Stimulated activated CD8-positive, alpha-beta memory T cell treated with anti-CD3 and anti-CD28 coated beads, Interleukin-4, amount 100 ng/mL, for 24 hours (primary cell): ENCODE measurements around the gene IARS2.
"Not testable (repeated sequence)": the region's sequence is repeated elsewhere in the genome, so short reads cannot be mapped to it uniquely, and the experiment has no call there.

Experiments used
- DNase-seq: peaks from one replicate; pipeline ENCODE4 v3.0.0-alpha.2; 2020; ENCODE audit warnings: low read depth

The IARS2 gene

DNA sequence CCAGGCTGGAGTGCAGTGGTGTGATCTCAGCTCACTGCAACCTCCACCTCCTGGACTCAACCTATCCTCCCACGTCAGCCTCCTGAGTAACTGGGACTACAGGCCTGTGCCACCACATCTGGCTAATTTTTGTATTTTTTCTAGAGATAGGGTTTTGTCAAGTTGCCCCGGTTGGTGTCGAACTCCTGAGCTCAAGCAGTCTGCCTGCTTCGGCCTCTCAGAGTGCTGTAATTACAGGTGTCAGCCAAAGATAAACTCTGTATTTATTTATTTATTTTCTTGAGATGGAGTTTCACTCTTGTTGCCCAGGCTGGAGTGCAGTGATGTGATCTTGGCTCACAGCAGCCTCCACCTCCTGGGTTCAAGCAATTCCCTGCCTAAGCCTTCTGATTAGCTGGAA, 18.7 kb downstream of the IARS2 start:
- DNase-seq = not testable (repeated sequence)

DNA sequence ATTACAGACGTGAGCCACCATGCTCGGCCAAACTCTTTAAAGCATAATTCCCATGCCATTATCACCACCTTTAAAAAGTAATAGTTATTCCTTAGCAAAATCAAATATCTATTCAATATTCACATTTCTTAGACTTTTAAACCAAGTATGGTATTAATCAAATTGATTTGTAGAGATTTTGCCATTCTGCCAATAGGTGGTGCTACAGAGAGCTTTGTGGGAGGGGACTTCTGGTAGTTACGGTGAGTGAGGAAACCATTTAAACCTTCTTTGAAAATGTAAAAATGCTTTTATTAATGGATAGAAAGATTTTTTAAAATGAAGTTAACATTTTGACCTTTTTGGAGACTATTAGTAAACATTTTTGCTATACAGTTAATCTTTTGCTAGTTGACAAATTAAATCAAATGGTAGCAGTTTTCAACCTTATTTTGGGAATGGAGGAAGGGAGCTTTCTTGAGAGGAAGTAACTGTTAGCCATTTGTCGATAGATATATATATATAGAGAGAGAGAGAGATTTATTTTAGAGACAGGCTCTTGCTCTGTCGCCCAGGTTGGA, 19.3 kb downstream of the IARS2 start:
- no peak for DNase-seq

DNA sequence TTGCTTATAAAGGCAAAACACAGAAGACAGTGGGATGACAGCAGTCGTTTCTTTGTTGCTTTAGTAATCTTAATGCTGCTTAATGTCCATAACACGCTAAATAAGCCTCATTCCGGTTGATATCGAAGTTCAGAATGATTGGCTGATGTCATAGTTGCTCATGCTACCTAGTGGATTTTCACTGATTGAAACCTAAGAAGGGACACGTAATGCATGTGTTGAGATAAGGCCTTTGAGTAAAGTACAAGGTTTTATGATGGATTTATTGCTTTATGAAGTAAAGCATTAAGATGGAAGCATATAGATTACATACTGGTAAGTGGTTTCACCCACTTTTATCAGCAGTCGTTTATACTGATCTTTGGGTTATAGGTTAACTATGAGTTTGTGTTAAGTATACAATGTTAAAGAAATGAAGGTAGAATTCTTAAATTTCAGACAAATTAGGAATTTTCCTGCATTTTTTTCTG, 25.1 kb downstream of the IARS2 start:
- no peak for DNase-seq

DNA sequence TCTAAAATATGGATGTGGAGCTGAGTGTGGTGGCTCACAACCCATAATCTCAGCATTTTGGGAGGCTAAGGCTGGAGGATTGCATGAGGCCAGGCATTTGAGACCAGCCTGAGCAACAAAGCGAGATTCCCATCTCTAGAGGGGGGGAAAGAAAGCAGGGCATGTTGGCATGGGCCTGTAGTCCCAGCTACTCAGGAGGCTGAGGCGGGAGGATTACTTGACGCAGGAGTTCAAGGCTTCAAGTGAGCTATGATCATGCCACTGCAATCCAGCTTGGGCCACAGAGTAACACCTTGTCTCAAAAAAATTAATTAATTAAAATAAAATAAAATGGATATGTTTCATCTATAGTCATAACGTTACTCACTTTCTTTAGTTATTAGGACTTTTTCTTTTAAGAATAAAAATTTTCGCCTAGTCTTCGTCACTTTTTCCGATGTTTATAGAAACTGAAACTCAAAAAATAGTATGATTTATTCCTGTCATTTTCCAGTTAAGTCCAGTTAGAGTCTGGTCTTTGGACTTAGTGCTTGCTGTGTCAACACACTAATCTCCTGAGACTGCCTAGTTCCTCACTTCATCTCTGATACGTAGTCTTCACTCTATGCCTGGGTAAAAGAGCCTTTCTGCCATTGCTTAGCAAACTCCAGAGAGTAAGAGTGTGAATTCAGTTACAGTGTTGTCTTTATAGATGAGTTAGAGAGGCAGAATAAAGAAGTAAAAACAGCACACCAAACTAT, 28.0 kb downstream of the IARS2 start:
- DNase-seq = no peak

DNA sequence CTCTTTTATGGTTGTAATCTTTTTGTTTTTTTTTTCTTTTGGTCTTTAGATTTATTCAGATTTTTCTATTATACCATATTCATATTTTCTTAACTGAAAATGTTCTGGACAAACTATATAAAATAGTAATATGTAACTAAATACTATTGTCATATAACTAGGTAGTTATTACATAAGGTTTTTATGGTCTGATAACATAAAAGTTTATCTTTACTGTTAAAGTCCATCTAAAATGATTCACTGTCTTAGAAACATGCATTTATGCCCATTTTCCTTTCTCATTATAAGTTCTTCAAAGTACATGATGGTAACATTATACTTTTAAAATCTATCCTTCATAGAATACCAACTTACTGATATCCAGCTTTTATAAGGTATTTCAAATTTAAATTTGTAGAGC, 29.1 kb downstream of the IARS2 start:
- DNase-seq = no peak

DNA sequence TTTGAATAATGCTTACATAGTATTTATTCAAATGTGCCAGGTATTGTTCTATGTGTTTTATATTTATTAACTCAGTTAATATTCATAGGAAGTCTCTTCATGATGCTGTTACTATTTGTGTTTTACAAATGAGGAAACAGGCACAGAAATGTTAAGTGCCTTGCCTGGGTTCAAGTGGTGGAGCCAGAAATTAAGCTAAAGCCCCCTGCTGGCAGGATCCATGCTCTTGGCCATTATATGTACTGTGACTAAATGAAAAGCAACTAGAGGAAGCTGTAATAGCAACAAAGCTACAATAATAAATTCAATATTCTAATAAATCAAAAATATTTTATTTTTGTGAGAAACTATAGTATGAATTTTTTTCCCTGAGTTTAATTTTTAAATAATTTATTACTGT, 30.0 kb downstream of the IARS2 start:
- no peak for DNase-seq

DNA sequence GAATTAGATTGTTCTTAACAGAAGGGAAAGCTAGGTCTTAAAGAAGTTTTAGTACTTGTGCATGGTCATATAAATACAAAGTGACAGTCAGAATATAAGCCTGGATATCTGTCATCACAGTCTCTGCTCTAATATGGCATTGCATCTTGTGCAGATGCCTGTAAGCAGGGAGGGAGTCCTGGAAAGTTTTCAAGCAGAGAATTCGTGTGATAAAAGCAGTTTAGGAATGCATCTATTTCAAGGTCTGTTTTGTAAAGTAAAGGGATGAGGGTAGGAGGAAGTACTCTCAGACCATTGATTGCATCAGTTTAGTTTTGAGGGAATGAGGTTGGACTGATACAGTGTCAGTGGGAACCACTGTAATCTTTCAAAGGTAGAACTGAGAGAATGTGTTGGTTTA, 30.6 kb downstream of the IARS2 start:
- DNase-seq = no peak

DNA sequence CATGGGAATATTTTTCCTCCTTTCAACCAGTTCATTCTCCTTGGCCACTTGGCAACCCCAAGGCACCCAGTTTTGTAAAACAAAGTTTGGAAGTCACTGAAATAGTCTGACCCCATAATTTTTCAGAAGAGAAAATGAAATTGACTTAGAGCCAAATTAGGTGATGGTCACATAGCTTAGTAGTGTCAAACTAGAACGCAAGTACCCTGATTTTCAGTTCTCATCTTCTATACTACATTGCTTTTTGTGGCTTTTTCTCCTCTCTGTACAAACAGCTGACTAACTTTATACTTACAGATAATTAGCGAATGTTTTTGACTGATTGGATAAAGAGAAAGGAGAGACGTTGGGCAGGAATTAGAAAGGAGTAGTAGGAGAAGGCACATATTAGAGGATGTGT, 33.1 kb downstream of the IARS2 start:
- DNase-seq = no peak

DNA sequence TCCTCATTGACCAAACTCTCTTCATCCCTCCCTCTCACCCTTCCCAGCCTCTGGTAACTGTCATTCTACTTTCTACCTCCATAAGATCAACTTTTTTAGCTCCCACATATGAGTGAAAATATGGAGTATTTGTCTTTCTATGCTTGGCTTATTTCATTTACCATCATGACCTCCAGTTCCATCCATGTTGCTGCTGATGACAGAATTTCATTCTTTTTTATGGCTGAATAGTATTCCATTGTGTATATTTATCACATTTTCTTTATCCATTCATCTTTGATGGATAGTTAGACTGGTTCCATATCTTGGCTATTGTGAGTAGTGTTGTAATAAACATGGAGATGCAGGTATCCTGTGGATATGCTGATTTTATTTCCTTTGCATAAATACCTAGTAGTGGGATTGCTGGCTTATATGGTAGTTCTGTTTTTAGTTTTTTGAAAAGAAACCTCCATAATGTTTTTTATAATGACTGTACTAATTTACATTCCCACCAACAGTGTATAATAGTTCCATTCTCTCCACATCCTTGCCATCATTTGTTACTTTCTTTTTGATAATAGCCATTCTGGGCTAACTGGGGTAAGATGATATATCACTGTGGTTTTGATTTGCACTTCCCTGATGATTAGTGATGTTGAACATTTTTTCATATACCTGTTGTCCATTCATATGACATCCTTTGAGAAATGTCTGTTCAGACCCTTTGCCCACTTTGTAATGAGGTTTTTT, 35.7 kb downstream of the IARS2 start:
- DNase-seq = no peak

DNA sequence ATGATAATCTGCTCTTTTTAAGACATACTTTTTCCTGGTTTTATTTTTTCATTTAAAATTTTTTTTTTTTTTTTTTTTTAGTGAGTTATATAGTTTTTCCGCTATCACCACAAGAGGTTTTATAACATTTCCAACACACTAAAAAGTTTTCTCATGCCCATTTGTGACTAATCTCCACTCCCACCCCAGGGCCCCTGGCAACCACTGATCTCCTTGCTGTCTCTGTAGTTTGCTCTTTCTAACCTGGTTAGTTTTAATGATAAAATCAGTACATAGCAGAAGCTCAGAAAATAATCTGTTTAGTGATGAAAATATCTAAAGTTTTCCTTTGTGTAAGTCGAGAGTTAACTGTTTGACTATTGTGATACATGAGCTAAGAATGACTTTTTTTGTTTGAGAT, 41.8 kb downstream of the IARS2 start:
- DNase-seq = no peak

DNA sequence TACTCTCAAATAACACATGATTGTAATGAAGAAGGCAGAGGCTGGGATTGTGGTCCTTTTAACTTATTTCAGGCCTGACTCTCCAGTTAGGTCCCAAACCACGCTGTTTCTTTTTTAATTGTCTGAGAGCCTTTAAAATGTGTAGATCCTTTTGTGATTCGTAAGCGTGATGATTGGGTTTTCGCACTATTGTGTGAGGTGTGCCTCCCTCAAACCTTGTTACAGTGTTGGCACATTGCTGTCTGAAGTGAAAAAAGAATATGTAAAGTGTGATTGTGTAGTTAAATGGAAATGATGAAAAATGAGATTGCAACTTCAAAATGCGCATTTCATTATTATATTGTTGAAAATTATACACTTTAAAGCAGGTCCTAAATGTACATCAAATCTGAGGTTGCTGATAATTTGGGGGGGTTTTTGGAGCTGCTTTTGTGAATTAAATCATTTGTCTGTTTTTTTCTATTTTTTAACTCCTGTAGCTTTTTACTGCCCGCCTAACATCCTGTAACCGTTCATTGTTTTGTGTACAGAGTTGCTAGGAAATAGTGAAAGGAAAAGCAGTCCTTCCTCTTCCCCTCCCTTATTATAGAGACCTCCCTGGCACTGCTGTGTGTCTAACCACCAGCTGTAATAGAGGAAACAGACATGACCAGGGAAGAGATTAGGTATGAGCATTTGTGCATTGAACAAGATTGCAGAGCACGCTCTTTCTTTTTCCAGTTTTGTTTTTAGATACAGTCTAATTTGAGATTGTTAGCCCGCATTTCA, 43.3 kb downstream of the IARS2 start:
- no peak for DNase-seq

DNA sequence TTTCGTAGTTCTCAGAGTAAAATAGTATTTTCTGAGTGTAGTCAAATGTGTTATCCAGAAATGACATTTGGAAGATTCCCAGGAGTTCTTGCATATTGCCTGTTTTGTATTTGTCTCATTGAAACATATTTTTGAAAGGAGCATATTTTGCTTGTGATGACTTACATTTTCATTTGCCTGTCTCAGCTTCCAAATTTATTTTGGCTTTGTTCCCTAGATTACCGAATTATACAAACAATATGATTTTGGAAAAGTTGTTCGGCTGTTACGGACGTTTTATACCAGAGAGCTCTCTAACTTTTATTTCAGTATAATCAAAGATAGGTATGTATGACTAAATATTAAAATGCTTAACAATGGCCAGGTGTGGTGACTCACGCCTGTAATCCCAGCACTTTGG, 46.0 kb downstream of the IARS2 start:
- no peak for DNase-seq

DNA sequence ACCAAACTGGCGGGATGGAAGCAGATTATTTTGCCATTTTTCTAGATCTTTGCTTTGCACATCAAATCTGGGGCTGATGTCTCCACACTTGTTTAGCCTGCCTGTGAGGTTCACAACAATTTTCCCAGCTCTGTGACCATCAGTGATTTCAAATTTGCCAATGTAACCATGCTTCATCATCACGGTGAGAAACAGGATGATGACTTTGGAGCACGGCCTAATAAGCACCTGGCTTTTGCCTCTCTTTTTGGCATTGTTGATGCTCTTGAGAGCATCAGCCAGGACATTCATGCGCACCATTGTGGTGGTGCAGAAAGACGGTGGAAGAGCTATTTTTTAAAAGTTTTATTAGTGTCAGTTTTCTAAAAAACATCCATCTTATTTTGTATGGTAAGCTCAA, 50.1 kb downstream of the IARS2 start:
- DNase-seq = no peak

DNA sequence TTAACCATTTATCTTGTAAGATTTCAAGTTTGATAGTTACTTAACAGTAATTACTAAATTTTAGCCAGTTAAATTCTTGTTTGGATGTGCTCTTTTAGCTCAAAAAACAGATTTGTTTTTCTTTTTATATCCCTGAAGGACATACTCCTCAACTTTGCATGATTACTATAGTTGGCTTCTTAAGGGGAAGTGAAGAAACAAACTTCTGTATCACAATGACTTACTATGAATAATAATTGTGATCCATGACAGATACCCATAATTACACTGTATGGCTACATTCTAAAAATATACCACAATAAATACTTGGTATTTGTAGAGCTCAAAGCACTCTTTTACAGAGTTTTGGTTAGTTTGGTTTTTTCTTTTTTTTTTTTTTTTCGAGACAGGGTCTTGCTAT, 55.8 kb downstream of the IARS2 start:
- DNase-seq = no peak

DNA sequence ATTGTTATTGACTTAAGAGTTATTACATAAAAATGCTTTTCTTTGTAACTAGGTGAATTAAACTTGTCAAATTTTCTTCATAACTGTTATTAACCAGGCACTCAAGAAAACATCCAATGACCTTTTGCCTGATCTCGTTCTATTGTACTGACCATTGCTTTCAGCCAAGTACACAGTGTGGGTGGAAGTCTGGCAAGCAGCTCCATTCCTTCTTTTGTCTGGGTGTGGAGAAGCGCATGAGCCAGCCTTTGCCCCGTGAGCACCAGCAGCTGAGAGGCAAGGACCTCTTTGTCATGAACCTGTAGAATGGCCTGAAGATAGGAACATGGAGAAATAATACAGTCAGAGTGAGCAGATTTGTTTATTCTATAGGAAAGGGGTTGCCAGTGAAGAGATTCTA, 57.5 kb downstream of the IARS2 start:
- no peak for DNase-seq

DNA sequence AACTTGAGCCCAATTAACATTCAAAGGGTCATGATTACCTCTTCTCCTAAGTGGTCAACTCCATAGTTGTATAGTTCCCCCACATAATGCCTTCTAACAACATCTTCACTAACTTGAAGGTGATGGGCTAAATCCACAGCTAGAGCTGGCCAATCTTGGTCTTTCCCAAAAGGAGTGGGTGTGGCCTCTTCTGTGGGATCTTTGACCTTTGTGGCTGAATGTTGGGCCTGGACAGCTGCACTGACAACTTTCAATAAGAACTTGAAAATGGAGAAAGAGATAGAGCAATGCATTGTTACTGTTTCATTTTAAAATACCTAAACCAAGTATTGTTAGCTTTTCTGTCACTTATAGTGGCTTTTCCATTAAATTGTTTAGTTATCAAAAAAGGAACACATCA, 59.2 kb downstream of the IARS2 start:
- no peak for DNase-seq

DNA sequence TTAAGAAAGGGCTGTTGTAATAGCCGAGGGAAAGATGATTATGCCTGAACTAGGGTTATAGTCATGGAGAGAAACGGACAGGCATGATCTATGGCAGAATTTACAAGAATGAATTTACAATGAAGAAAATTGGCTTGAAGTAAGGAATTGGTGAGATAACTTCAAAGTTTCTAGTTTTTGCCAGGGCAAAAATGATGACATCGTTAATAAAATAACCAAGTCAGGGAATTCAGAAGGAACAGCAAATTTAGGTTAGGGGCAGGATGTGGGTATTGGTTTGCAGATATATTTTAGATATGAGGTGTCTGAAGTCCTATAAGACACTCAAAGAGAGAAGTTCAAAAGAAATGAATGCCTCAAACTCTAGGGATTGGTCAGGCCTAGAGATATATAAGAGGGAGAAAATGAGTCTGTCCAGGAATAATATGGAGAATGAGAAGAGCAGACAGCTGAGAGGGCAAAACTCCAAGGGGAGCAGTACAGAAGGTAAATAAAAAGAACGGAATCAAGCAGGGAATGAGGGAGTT, 62.8 kb downstream of the IARS2 start:
- DNase-seq = no peak

DNA sequence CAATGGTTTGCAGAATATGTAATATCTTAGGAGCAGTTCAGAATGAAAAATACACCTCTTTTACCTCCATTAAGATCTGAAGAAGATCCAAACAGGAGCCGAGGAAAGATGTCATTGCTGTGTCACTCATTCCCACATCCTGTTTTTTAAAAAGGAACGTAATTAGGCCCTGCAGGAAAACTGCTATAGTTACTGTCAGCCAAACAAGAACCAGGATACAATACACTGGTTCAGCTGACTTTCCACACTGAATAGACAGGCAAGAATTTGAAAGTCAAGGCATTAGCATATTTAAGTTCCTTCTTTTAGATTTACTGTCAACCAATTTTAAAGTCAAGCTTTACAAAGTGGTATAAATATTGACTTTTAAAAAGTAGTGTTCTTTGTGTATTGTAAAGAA, 63.8 kb downstream of the IARS2 start:
- DNase-seq = no peak

DNA sequence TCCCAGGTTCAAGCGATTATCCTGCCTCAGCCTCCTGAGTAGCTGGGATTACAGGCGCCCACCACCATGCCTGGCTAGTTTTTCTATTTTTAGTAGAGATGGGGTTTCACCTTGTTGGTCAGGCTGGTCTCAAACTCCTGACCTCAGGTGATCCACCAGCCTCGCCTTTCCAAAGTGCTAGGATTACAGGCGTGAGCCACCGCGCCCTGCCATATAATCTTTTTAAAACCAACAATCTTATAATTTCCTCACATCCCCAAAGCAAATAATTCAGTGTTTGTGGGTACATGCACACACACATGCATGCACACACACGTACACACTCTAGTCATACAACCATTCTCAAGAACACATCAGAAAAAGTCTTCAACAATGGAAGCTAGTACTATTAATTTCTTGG, 64.6 kb downstream of the IARS2 start:
- DNase-seq = not testable (repeated sequence)

DNA sequence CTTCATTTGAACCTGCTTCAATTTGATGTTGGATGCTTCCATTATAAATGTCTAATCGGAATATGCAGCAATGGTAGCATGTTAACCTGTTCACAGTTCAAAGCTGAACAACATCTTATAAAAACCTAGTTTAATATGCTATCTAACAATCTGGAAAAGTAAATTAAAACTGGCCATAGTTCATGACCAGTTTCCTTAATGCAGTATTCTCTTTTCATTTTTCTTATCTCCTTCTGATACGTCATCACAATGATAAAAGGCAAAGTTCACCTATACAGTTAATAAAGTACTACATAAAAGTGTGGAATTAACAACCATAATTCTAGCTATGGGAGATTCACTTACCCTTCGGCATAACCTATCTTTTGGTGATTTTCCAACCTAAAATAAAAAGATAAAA, 65.1 kb downstream of the IARS2 start:
- DNase-seq = no peak

DNA sequence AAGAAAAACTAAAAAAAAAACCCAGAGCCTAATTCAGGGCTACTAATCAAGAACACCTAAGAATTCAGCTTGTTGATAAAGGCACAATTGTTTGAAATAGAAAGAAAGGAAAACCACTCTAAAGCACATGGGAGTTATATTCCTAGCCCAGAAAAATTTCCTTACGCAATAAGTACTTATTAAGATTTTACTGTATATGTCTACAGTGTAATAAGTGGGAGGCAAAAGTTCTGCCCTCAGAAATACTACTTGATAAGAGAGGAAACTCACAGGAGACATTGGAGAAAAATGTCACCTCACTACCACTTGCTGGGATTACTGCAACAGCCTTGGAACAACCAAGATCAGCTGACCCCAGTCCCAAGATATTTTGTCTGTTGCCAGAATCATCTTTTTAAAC, 66.1 kb downstream of the IARS2 start:
- no peak for DNase-seq

DNA sequence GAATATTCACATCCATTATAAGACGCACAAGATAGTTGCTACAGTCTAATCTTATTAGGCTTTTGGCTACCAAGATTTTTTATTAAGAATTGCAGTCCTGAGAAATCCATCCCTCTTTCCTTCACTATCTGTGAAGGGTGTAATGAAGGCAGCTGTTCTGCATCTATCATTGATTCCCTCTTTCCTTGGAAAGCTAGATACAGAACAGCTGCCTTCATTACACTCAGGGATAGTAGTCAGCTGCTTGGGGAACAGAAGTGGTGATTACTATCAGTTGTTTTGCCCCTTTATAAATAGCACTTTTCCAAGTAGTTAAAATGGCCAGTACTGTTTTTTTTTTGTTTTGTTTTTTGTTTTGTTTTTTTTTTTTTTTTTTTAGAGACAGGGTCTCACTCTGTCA, 70.2 kb downstream of the IARS2 start:
- no peak for DNase-seq
